ENCODE results near the gene RAD51B.
"Not testable (repeated sequence)": the region's sequence is repeated elsewhere in the genome, so short reads cannot be mapped to it uniquely, and the experiment has no call there.

RAD51B gene

DNA sequence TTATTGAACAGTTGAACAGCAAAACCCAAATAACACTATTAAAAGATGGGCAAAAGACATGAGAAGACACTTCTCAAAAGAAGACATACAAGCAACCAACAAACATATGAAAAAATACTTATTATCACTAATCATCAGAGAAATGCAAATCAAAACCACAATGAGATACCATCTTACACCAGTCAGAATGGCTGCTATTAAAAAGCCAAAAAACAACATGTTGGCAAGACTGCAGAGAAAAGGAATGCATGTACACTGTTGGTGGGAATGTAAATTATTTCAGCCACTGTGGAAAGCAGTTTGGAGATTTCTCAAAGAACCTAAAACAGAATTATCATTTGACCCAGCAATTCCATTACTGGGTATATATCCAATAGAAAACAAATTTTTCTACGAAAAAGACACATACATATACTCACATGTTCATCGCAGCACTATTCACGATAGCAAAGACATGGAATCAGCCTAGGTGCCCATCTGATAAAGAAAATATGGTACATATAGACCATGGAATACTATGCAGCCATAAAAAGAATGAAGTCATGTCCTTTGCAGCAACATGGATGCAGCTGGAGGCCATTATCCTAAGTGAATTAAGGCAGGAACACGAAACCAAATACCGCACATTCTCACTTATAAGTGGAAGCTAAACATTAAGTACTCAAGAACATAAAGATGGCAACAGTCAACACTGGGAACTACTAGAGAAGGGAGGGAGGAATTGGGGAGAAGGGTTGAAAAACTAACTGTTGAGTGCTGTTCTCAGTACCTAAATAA lies 367.1 kb downstream of the RAD51B start:
- DNase-seq, result not testable (repeated sequence)

DNA sequence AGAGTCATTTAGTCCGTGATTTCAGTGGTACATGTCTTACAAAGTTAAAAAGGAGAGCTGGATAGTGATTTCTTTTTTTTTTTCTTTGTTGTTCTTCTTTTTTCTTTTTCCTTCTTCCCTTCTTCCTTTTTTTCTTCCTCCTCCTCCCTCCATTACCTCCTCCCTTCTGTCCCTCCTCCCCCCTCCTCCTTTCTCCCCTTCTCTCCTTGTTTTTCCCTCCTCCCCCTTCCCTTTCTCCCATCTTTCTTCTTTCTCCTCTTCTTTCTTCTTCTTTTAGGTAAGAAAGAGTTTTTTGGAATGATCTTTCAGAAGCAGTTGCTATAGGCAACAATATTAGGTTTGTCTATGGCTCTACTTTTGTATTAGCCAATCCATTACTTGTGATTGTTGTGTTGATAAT lies 368.6 kb downstream of the RAD51B start:
- no peak for DNase-seq

DNA sequence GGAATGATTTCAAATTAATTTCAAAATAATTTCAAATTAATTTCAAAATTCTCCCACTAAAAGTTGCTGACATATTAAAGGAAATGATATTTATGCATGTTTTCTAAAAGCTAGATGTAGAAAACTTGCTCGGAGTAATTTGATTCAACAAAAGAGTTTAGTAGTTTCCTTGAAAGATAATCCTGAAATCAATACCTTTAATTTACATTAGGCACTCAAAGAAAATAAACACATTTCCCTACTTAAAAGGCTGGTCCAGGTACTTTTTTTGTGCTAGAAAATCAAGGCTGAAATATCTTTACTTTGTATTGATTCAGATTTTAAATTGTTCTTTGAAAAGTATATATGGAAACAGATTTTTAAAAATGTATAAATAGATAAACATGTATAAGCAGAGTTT lies 370.5 kb downstream of the RAD51B start:
- DNase-seq, result no peak

DNA sequence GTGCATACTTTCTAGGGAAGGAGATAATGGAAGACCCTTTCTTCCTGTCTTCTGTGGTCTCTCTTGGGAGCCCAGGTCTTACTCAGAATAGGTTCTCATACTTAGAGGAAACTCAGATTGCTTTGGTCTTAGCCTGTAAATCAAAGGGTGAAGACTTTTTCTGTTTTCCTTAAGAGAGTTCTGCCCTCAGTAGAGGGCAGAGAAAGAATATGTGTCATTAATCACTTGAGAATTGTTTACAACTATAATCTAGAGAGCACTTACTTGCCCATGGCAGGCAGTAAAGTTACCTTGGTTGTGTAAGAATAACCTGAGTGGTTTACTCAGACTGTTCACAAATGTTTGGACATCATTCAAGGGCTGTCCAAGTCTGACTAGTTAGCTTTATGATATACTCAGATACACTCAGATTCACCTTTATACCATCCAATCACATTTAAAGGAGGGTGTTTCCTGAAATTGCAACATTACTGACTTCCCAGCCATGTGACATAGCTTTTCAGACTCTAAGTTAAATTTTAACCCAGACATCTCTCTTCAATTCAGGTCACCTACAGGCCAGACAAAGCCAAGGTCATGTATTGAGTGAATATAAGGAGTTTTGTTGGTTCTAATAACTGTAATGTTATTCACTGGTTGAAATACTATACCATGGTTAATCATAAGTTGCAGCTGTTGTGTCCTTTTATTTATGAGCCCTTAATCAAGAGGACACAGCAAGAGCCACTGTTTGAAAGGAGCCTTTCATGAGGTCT lies 372.2 kb downstream of the RAD51B start:
- no peak for DNase-seq

DNA sequence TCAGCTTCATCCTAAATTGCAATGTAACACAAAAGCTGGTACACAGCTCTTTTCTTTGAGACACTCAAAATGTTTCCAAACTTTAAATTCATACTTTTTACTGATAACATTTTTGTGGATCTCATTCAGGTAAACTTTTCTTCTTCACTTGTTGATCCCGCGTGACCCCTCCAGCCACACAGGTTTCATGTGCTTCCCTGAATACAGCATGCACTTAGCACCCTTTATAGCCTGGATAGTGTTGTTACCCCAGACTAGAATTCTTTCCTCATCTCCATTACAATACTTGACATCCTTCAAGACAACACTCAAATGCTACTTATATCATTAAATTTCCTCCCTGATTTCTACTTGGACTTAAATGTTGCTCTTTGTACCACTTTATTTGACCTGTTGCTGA lies 373.4 kb downstream of the RAD51B start:
- DNase-seq, result no peak

DNA sequence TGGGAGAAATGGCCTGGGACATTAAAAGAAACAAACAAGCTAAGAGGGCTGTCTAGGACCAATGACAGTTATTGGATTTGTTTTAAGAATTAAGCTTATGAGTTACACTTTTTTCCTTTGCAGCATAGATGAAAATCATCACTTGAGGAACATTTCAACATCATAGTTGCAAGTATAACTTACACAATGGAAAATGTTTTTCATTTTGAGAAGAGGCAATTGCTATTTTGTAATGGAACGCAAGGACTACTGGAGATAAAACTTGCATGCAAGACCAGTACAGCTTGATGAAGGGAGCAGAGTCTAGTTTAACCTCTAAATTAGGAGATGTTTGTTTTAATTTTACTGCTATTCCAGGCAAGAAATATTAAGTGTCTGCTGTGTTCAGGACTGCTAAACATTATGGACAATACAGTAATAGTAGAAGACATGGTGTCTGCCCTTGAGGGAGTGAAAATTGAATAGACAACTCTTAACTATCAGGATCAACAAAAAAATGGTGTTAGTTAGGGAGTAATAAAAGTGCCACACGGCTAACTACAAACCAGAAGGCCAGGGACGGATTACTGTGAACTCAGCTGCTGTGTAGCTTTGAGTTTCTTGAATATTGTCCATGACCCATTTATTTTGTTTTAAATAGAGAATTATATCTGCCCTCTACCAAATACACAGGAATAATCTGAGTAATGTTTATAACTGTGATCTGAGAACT lies 374.5 kb downstream of the RAD51B start:
- DNase-seq, result no peak

DNA sequence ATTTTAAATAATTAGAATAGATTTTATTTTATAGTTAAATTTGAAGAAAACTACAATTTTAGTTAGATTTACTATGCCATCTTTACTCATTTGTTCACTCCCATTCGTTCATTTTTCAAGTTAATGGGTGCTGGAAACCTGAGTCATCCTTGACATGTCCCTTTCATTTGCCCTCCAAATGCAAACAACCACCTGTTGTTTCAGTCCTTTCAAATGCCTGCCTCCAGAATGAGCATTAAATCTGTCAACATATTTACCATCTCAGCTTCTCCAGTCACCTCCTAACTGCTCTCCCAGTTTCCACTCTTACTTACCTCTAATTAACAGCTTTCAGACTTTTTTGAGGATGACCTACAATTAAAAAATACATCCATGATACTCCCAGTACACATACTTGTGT lies 375.5 kb downstream of the RAD51B start:
- DNase-seq, result no peak

DNA sequence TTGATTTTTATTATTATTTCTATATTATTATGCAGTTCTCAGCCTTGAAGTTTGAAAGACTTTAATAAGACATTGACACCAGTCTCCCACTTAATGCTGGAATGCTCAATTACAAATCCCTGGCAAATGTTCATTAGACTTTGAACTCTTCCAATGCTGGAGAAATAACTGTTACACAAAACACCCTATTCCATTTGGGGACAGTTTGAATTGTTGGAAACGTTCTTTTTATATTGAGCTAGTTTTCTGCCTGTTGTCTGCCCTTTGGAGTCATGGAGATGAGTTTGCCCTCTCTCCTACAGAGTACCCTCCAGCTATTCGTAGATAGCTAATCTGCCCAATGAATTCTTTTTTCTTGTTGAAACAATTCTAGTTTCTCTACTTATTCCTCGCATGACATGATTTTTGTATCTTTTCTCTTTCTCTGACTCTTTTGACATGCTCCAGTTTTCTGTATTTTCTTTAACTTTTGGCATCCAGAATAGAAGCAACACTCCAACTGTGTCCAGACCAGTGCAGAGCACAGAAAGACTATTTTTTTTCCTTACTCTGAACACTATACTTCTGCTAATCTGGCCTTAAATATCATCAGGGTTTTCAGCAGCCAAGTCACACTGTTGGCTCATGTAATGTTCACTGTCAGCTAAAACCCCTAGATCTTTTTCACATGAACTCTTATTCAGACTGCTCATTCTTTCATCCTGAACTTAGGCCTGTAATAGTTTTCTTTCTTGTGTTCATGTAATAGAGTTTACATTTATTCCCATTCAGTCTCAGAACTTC lies 379.3 kb downstream of the RAD51B start:
- DNase-seq, result no peak

DNA sequence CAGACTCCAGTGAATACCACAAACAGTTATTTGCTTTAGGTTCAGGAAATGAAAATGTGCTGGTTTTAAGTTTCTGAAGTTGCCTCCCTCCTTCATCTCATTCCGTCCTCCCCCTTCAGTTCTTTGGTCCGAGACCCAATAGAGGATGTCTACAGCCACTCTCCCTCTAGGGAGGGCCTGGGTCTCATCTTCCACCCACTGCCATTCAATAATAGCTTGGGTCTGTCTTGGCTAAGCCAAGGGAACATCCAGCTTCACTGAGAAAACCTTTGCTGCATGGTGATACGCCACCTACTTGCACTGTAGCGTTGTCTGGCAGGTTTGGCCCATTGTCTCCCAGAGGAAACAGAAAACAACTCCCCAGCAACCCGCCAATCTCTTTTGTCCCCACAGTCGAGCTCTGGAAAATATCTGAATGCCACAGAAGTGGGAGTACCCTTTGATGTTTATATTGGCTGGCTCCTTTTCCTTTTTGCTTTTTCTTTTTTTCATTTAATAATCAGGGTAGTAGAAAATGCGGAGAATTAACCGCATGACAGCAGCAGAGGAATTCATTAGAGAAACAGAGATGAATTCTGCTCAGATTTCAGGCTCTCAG lies 380.1 kb downstream of the RAD51B start:
- no peak for DNase-seq

DNA sequence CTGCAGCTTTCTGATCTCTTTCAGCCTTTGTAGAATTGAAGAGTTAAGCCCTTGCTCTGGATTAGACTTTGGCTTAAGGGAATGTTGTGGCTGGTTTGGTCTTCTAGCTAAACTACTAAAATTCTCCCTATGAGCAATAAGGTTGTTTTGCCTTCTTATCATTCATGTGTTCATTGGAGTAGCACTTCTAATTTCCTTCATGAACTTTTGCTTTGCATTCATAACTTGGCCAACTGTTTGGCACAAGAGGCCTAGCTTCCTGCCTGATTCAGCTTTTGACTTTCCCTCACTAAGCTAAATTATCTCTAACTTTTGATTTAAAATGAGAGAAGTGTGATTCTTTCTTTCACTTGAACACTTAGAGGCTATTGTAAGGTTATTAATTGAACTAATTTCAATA lies 384.3 kb downstream of the RAD51B start:
- no peak for DNase-seq

DNA sequence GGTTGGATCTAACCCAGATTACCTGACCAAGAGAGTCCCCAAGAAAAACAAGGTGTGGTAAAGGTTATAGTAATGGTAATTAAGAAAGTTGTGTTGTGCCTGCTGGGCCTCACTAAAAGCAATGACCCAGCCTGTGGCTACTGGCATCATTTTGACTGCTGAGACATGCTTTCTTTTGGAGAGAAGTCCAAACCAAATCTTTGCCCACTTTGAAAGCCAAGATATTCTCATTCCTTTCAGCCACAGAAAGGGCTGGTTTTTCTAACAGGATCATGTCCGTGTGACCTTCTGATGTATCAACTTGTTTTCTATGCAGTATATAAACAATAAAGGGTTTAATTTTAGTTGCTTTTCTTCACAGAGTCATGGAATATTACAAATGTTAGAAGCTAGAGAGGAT lies 388.6 kb downstream of the RAD51B start:
- DNase-seq, result no peak

DNA sequence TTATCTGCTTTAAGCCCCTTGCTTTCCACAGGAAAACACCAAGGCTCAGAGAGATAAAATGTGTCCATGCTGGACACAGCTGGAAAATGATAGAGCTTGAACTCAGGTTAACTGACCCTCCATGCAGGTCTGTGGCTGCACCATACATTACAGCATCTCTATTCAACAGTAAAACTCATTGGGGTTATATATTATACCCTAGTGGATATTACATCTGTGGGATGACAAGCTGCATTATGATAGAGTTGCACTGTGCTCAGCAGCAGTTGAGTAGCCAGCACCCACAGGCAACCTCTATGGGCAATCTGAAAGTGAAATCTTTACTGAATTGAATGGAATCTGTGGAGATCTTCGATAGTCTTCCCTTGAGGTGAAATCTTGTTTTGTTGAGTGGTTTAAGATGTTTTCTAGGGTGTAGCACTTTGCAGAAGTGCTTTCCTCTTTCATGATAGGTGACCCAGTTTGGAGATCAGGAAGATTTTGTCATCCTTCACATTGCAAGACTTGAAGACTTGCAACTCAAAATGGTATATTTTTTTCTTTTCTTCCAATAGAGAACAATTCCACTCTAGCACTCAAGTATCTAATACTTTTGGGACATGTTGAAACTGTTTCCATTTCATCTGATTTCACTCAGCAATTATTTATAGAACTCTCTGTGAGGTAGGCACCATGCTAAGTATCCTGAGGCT lies 389.2 kb downstream of the RAD51B start:
- no peak for DNase-seq

DNA sequence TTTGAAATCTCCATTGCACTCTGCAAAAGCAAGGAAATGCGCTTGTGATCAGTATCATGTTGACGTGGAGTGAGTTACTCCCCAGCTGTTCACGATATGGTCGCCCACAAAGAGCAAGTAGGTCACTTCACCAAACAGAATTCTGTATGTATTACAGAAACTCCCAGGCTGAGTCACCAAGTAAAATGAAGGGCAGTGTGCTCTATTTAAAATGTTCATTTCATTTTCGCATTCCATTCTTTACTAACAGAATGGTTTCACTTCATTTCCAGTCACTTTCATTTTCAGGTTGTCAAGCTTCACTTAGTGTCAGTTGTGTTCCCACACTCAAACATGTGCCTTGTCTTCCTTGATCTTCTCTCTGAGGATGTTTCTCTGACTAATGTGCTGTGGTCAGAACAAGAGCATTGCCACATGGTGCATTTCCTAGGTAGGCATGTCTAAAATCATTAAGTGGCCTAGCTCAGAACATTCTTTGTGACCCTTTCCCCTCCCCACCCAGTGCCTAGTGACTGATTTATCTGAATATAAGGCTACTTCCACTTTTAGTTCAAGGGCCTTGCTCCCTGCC lies 391.2 kb downstream of the RAD51B start:
- DNase-seq, result peak; percentile 51

DNA sequence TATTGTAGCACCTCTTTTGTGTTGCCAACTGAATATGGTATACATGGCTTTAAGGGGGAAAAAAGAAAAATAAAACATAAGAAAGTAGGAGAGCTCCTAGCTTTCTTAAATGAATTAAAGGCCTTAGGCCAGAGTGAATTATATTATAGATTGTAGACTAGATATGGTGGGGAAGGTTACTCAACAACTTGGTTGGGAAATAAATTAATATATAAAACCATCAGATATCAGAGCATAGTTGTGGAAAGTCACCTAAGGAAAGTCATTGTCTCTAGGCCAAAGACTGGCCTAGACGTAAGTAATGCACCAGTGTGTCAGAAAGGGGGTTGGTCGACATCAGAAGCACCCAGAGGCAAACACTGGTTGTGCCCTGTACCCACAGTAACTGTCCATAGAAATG lies 391.8 kb downstream of the RAD51B start:
- DNase-seq, result no peak

DNA sequence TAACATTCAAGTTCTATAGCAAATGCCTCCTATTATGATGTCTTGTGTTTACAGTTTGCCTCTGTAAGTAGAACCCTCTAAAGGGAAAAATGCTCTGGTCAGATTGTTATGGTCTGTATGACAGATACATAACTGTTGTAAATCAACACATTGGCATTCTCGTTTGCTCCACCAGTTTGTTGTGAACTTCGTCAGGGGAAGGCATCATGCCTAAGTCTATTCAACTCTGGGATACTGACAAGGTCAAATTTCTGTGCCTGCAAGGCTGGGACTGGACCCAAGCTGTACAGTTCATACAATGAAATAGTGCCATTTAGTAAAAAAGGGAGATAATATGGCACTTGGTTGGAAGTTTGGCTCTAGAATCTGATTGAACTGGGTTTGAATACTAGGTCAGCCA lies 392.3 kb downstream of the RAD51B start:
- no peak for DNase-seq

DNA sequence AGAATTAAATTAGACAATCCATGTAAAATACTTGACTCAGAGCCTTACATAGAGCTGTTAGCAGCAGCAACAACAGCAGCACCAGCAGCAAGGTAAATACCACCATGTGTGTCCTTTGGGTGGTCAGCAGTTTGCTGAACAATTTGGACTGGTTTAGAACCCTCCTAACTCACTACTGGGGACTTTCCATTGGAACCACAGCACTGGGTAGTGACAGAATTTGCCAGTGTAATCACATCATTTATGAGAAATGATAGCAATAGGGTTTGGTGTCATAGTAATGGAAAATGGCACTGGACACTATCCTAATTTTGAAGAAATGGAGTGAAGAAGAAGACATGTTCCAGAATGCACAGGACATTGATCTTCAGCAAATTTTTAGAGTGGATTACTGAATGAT lies 392.8 kb downstream of the RAD51B start:
- DNase-seq, result no peak

DNA sequence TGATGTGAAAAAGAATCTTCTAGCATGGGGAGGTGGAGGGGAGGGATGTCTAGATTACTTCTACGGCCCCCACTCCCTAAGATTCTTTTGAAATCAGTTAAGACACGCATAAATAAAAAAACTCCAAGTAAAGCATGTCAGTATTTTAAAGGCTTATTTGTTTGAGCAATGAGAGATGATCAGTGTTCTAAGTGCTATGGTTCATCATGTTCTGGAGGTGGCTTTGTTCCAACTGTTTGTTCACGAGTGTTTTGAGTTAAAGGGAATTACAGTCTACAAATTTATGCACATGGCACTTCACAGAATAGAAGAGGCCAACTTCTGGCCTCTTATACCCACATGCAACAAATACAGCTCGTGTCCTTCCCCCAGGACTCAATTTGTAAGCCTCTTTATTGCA lies 394.9 kb downstream of the RAD51B start:
- DNase-seq, result no peak

DNA sequence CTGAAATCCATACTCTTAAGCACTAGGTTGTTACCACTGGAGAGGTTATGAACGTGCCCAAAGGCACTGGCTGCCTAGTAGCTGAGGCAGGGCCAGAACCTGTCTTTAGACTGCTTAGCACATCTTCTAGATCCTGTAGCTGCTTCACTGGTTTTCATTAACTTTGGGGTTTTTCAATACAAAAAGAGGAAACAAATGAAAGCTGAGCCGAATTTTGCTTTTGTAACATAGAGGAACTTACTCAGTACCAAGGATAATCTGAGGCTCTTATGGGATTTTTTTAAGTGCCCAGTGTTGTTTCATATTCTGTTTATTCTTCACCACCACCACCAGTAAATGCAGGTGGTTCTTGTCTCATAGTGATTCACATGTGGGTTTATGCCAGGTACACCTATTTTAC lies 396.1 kb downstream of the RAD51B start:
- no peak for DNase-seq

DNA sequence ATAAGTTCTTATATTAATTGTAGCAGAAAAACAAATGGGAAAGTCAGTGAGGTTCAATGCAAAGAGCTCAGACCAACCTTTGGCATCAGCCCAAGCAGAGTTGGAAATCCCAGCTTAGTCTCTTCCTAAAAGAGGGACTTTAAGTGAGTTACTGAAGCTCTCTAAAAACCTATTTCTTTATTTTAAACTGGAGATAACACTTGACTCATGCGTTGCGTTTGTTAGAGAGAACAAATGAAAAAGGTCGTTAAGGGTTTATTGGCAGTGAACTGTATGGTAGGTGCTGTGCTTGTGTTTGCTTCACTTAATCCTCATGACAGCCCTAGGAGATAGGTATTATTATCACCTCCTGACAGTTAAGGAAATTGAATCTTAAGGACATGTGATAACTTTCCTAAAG lies 396.5 kb downstream of the RAD51B start:
- no peak for DNase-seq

DNA sequence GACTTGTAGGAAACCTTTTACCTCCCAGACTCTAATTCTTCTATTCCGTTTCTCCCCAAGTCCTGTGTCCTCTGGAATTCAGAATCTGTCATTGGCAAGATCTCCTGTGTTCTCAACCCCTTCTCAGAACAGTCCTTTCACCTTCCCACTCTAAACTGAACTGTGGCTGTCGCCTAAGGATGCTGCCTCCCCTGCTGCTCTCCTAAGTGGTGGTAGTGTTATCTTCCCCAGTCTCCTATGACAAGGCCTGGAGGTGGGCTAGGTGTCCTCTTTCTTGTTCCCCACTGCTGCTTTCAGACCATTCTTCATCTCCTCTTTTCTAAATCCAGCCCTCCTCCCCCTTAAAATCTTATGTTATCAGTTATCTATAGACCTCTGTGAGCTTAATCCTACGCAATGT lies 397.4 kb downstream of the RAD51B start:
- no peak for DNase-seq

DNA sequence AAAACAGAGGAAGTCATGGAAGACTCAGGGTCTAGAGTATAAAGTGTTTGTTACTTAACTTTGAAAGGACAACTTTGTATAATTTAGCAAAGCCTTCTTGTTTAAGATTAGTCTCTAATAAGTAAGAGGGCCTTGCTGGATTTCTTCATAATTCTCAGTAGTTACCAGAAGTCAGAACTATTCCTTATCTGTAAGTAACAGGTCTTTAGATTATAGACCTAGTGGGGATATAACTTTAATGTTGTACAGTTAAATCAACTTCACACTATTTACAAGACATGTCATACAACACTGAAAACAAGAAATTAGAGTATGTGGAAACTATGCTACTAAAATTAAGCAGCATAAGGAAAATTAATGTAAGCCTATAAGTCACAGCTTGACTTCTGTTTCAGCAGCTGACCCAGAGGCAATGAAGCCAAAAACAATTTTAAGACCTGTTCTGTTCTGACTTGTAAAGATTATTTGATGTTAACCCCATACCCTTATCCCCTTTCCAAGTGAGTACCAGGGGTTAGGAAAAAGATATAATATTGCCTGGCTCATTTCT lies 398.3 kb downstream of the RAD51B start:
- DNase-seq, result no peak

All from stimulated activated CD4-positive, alpha-beta T cell treated with anti-CD3 and anti-CD28 coated beads, Interleukin-1b, Interleukin-23, amount 100 ng/mL, for 48 hours (primary cell).